B cell (primary cell): ENCODE data around the gene SMTN. TPM values are rescaled to one million over a fixed set of nuclear protein-coding genes. Genes with fewer than 3 reads are reported as not detected.

Experiments
- ATAC-seq: fragments of 200-7000 bp; cut with Tn5 transposase; one replicate; pipeline ENCODE4 v1.10.0; 2021; ENCODE audit warnings: low read depth, mild to moderate bottlenecking, moderate number of reproducible peaks, moderate library complexity
- CTCF ChIA-PET: fragments of 350-600 bp; sonication (Branson Sonifier 250); formaldehyde crosslinking; loops from one replicate; lab custom pipeline; 2021; ENCODE audit warnings: antibody characterized with exemption, inconsistent platforms; lab: Charles Lee
- POLR2A ChIA-PET: fragments of 350-600 bp; sonication (Branson Sonifier 250); formaldehyde crosslinking; loops from one replicate; lab custom pipeline; 2021; ENCODE audit warnings: antibody characterized with exemption; lab: Charles Lee
- DNase-seq: peaks from one replicate; pipeline ENCODE4 v3.0.0; 2013
- H2AFZ ChIP-seq: 2 replicates; pipeline ENCODE4 v1.6.1; 2012; ENCODE audit warnings: mild to moderate bottlenecking, low read depth, low read length; ENCODE audit not compliant: insufficient read depth, poor library complexity, severe bottlenecking
- H3K27ac ChIP-seq, 2 donors: 1 replicate in 1 of 2; 2 replicates in 1 of 2; pipeline ENCODE4 v1.5.1; 2012 to 2013; ENCODE audit warnings: low read length in 2 of 2, mild to moderate bottlenecking in 2 of 2, moderate library complexity in 1 of 2
- H3K27me3 ChIP-seq, 4 experiments: fragments of 200-600 bp in 1 of 4; sonication (generic) in 1 of 4; replicated peaks in 1 of 4; 1 replicate in 2 of 4; 2 replicates in 2 of 4; pipeline versions ENCODE4 v1.6.1 to v1.7.0; 2013 to 2016; ENCODE audit warnings: low read length in 3 of 4, mild to moderate bottlenecking in 2 of 4, mixed read lengths in 1 of 4, moderate library complexity in 1 of 4; ENCODE audit not compliant: insufficient read depth in 4 of 4, control insufficient read depth in 3 of 4; ENCODE audit errors: control extremely low read depth in 1 of 4
- H3K36me3 ChIP-seq, 2 experiments: replicated peaks in 1 of 2; 1 replicate in 1 of 2; 2 replicates in 1 of 2; pipeline versions ENCODE4 v1.6.1 to v1.7.1; 2013; ENCODE audit warnings: low read length in 1 of 2; ENCODE audit not compliant: insufficient read depth in 2 of 2, control insufficient read depth in 1 of 2; ENCODE audit errors: control extremely low read depth in 1 of 2, extremely low read depth in 1 of 2
- H3K4me1 ChIP-seq, 2 donors: fragments of 200-600 bp in 1 of 2; sonication (generic) in 1 of 2; 1 replicate in 1 of 2; 2 replicates in 1 of 2; pipeline versions ENCODE4 v1.5.1 to v1.6.1; 2013 to 2017; ENCODE audit warnings: low read length in 2 of 2; ENCODE audit not compliant: control insufficient read depth in 2 of 2, insufficient read depth in 2 of 2
- H3K4me2 ChIP-seq: replicated peaks from 2 replicates; pipeline ENCODE3; 2012; ENCODE audit warnings: mild to moderate bottlenecking, low read depth, low read length; ENCODE audit not compliant: poor library complexity, severe bottlenecking
- H3K4me3 ChIP-seq, 5 experiments: fragments of 200-600 bp in 1 of 5; sonication (generic) in 1 of 5; 1 replicate in 3 of 5; 2 replicates in 2 of 5; pipeline versions ENCODE4 v1.5.1 to v1.7.0; 2011 to 2016; ENCODE audit warnings: low read length in 4 of 5, mild to moderate bottlenecking in 4 of 5, low read depth in 2 of 5, control low read depth in 1 of 5, moderate library complexity in 1 of 5; ENCODE audit not compliant: insufficient read depth in 1 of 5; ENCODE audit errors: control extremely low read depth in 1 of 5, extremely low read depth in 1 of 5
- H3K79me2 ChIP-seq: fragments of 200-600 bp; sonication (generic); one replicate; pipeline ENCODE4 v1.6.0; 2016; ENCODE audit warnings: low read length; ENCODE audit not compliant: control insufficient read depth, insufficient read depth
- H3K9ac ChIP-seq: fragments of 200-600 bp; sonication (generic); 2 replicates; pipeline ENCODE4 v1.6.1; 2017; ENCODE audit warnings: mild to moderate bottlenecking, low read length, moderate library complexity
- H3K9me3 ChIP-seq, 3 donors: one replicate each; pipeline versions ENCODE4 v1.6.1 to v1.7.1; 2013; ENCODE audit warnings: low read length in 2 of 3; ENCODE audit not compliant: control insufficient read depth in 2 of 3, insufficient read depth in 1 of 3; ENCODE audit errors: control extremely low read depth in 1 of 3
- H4K20me1 ChIP-seq: 2 replicates; pipeline ENCODE4 v1.6.0; 2012; ENCODE audit warnings: mild to moderate bottlenecking, low read length; ENCODE audit not compliant: insufficient read depth, control insufficient read depth, poor library complexity, severe bottlenecking
- H3K27ac Mint-ChIP-seq: one replicate; pipeline ENCODE4 v1.8.0; 2021; ENCODE audit warnings: mixed read lengths
- H3K27me3 Mint-ChIP-seq: one replicate; pipeline ENCODE4 v1.8.0; 2021; ENCODE audit warnings: mixed read lengths
- H3K4me1 Mint-ChIP-seq: one replicate; pipeline ENCODE4 v1.8.0; 2021; ENCODE audit warnings: mixed read lengths
- H3K4me3 Mint-ChIP-seq: one replicate; pipeline ENCODE4 v1.8.0; 2021; ENCODE audit warnings: mixed read lengths
- H3K9me3 Mint-ChIP-seq: one replicate; pipeline ENCODE4 v1.8.0; 2022; ENCODE audit warnings: mixed read lengths; ENCODE audit not compliant: insufficient read depth
- CTCF ChIP-seq: fragments of 200-600 bp; IDR thresholded peaks from one replicate; pipeline ENCODE4 v1.8.0; 2022; ENCODE audit warnings: antibody characterized with exemption, mild to moderate bottlenecking
- EZH2 ChIP-seq: IDR thresholded peaks from 2 replicates; pipeline ENCODE4 v1.6.1; 2012; ENCODE audit warnings: borderline replicate concordance, low read depth, mild to moderate bottlenecking, moderate library complexity, low read length; ENCODE audit not compliant: insufficient read depth, poor library complexity, severe bottlenecking
- WGBS: methylation state at CpG from one replicate; pipeline ENCODE4 v1.1.5; 2013; ENCODE audit warnings: missing lambda C conversion rate; ENCODE audit not compliant: insufficient coverage; 5-methylcytosine and 5-hydroxymethylcytosine counted together
- intact Hi-C: fragments of 100-400 bp; cut with micrococcal nuclease; formaldehyde crosslinking; loops from one replicate; pipeline ENCODE4 v1.10.0; 2022
- polyA plus RNA-seq: library from polyadenylated mRNA; depleted of rRNA; stranded (reverse); fragments of >200 nt; gene quantifications from 2 replicates; pipeline ENCODE4 v1.2.3, GENCODE V29; 2012
- total RNA-seq, 2 donors: library from RNA; stranded (reverse); fragments of 120-200 nt in 1 of 2; gene quantifications; 1 replicate in 1 of 2; 2 replicates in 1 of 2; pipeline versions ENCODE4 v1.2.3 to v1.2.4, GENCODE V29; 2013 to 2022

The SMTN gene
- total and polyA plus RNA-seq, 2 donors (not counting 1 experiment from before 2014, with no cell fraction given) = 4.0 to 7.0 TPM

GRCh38 chr22:31104869-31105268 lies 23.8 kb downstream of the SMTN start:
- no peak for ATAC-seq
- Histone ChIP-seq H3K36me3 (no peaks in the 10 kb centered on the region), H4K20me1 (no peaks in the 10 kb centered on the region), H3K27me3 (no peaks in the 10 kb centered on the region), H3K79me2 (no peaks in the 10 kb centered on the region), H3K4me1 (peaks cover 16 to 17% of the 10 kb centered on the region in 2 donors), H3K9me3 (no peaks in the 10 kb centered on the region), H3K9ac (no peak overlapping the region), H3K4me2 (no peak overlapping the region), H3K4me3 (no peak overlapping the region), H2AFZ (no peak overlapping the region), H3K27ac (no peak overlapping the region)
- 84% methylated on average over 30 of the region's 35 CpGs for WGBS
- POLR2A ChIA-PET = interaction anchor here (0.6 kb wide), 1 partner anchor 19 kb away, joined by 3 read pairs; no protein-coding TSS in a partner anchor
- DNase-seq = no peak
- Mint-ChIP-seq H3K4me1 (peaks cover 22% of the 10 kb centered on the region), H3K4me3 (no peak overlapping the region), H3K27ac (no peak overlapping the region), H3K9me3 (no peaks in the 10 kb centered on the region), H3K27me3 (no peaks in the 10 kb centered on the region)
- CTCF ChIA-PET = interaction anchor here (1.6 kb wide), 1 partner anchor 19 kb away, joined by 4 read pairs; no protein-coding TSS in a partner anchor
- intact Hi-C loops = no loop called here
- TF ChIP-seq CTCF (no peak), EZH2 (no peak)

GRCh38 chr22:31105282-31105929 lies 24.3 kb downstream of the SMTN start:
- intact Hi-C loops = no loop called here
- no peak overlapping the region for H3K9ac ChIP-seq
- 93% methylated on average over 10 of the region's 11 CpGs for WGBS

More at GRCh38 chr22:31105282-31105929, 24.3 kb downstream of the SMTN start:
- no peak for TF ChIP-seq EZH2
- no peak for TF ChIP-seq CTCF
- no peak overlapping the region for H3K4me3 ChIP-seq
- H3K27me3 ChIP-seq = no peaks in the 10 kb centered on the region
- POLR2A ChIA-PET = no interaction called here
- H3K36me3 ChIP-seq = no peaks in the 10 kb centered on the region
- peaks cover 22% of the 10 kb centered on the region for H3K4me1 Mint-ChIP-seq
- H3K4me3 Mint-ChIP-seq = peak overlapping the region; percentile 96
- H4K20me1 ChIP-seq = no peaks in the 10 kb centered on the region
- CTCF ChIA-PET = no interaction called here
- DNase-seq = no peak
- H3K9me3 Mint-ChIP-seq = no peaks in the 10 kb centered on the region
- no peaks in the 10 kb centered on the region for H3K79me2 ChIP-seq
- H3K9me3 ChIP-seq = no peaks in the 10 kb centered on the region
- ATAC-seq = no peak
- peaks cover 16 to 17% of the 10 kb centered on the region in 2 donors for H3K4me1 ChIP-seq
- no peak overlapping the region for H3K27ac ChIP-seq
- H3K4me2 ChIP-seq = no peak overlapping the region
- H2AFZ ChIP-seq = no peak overlapping the region
- H3K27ac Mint-ChIP-seq = no peak overlapping the region
- no peaks in the 10 kb centered on the region for H3K27me3 Mint-ChIP-seq
